H9 (cell line): ENCODE results near the gene CD7. TPM values are rescaled to one million over a fixed set of nuclear protein-coding genes. Genes with fewer than 3 reads are reported as not detected.
A peak's percentile ranks its signal among the peaks of the same experiment; 100 is the strongest.

Source experiments
- DNase-seq: peaks from one replicate; pipeline ENCODE4 v3.0.0-alpha.2; 2017
- H2AFZ ChIP-seq: one replicate; pipeline ENCODE4 v1.6.1; 2013; ENCODE audit warnings: mild to moderate bottlenecking, low read length, control low read depth, moderate library complexity
- H2AK5ac ChIP-seq: 2 replicates; pipeline ENCODE4 v1.6.1; 2013; ENCODE audit warnings: low read length, control low read depth, mixed read lengths; ENCODE audit not compliant: insufficient read length
- H2BK120ac ChIP-seq: one replicate; pipeline ENCODE4 v1.6.1; 2013; ENCODE audit warnings: low read depth, mild to moderate bottlenecking, low read length, control low read depth, inconsistent platforms; ENCODE audit not compliant: poor library complexity, severe bottlenecking
- H2BK12ac ChIP-seq: 2 replicates; pipeline ENCODE4 v1.6.1; 2013; ENCODE audit warnings: low read length, control low read depth, mixed read lengths, low read depth; ENCODE audit not compliant: insufficient read length
- H2BK15ac ChIP-seq: 2 replicates; pipeline ENCODE4 v1.6.1; 2013; ENCODE audit warnings: low read depth, low read length, control low read depth
- H2BK20ac ChIP-seq: one replicate; pipeline ENCODE4 v1.6.1; 2013; ENCODE audit warnings: low read depth, mild to moderate bottlenecking, low read length, control low read depth, inconsistent platforms; ENCODE audit not compliant: poor library complexity, severe bottlenecking
- H2BK5ac ChIP-seq: 2 replicates; pipeline ENCODE4 v1.6.1; 2013; ENCODE audit warnings: low read length, control low read depth, mixed read lengths; ENCODE audit not compliant: insufficient read length
- H3K14ac ChIP-seq: 2 replicates; pipeline ENCODE4 v1.6.1; 2013; ENCODE audit warnings: low read length, control low read depth; ENCODE audit not compliant: insufficient read depth
- H3K18ac ChIP-seq: 2 replicates; pipeline ENCODE4 v1.6.1; 2013; ENCODE audit warnings: low read depth, mild to moderate bottlenecking, mixed read lengths, low read length, control low read depth; ENCODE audit not compliant: insufficient read length
- H3K23ac ChIP-seq: 2 replicates; pipeline ENCODE4 v1.6.1; 2013; ENCODE audit warnings: low read length, control low read depth, mixed read lengths, low read depth; ENCODE audit not compliant: insufficient read length
- H3K23me2 ChIP-seq: 2 replicates; pipeline ENCODE4 v1.6.1; 2013; ENCODE audit warnings: low read depth, mild to moderate bottlenecking, mixed read lengths, low read length, control low read depth; ENCODE audit not compliant: insufficient read length, poor library complexity, severe bottlenecking
- H3K27ac ChIP-seq: 2 replicates; pipeline ENCODE4 v1.5.1; 2013; ENCODE audit warnings: low read length, control low read depth, mixed read lengths, low read depth; ENCODE audit not compliant: insufficient read length
- H3K27me3 ChIP-seq: 2 replicates; pipeline ENCODE4 v1.6.1; 2013; ENCODE audit warnings: low read length, control low read depth, inconsistent platforms; ENCODE audit not compliant: insufficient read depth
- H3K4ac ChIP-seq: 2 replicates; pipeline ENCODE4 v1.6.1; 2013; ENCODE audit warnings: low read depth, mild to moderate bottlenecking, control low read depth, inconsistent platforms, low read length, moderate library complexity
- H3K4me1 ChIP-seq: 2 replicates; pipeline ENCODE4 v1.6.1; 2013; ENCODE audit warnings: low read length, control low read depth, inconsistent platforms; ENCODE audit not compliant: insufficient read depth
- H3K4me2 ChIP-seq: 2 replicates; pipeline ENCODE4 v1.6.1; 2013; ENCODE audit warnings: low read length, control low read depth, mixed read lengths; ENCODE audit not compliant: insufficient read length, insufficient read depth
- H3K56ac ChIP-seq: 2 replicates; pipeline ENCODE4 v1.6.1; 2013; ENCODE audit warnings: low read depth, mild to moderate bottlenecking, mixed read lengths, low read length, control low read depth; ENCODE audit not compliant: insufficient read length
- H3K79me1 ChIP-seq: 2 replicates; pipeline ENCODE4 v1.6.1; 2013; ENCODE audit warnings: low read depth, mild to moderate bottlenecking, moderate library complexity, low read length, control low read depth, inconsistent platforms; ENCODE audit not compliant: insufficient read depth, poor library complexity, severe bottlenecking
- H3K79me2 ChIP-seq: 2 replicates; pipeline ENCODE4 v1.6.1; 2013; ENCODE audit warnings: low read length, control low read depth, inconsistent platforms; ENCODE audit not compliant: insufficient read depth
- H3K9ac ChIP-seq: 2 replicates; pipeline ENCODE4 v1.6.1; 2013; ENCODE audit warnings: low read length, control low read depth, mixed read lengths; ENCODE audit not compliant: insufficient read length; ENCODE audit errors: extremely low read depth
- H3K9me3 ChIP-seq: one replicate; pipeline ENCODE4 v1.6.1; 2013; ENCODE audit warnings: low read depth, low read length, inconsistent platforms; ENCODE audit not compliant: control insufficient read depth
- H3T11ph ChIP-seq: one replicate; pipeline ENCODE4 v1.6.1; 2013; ENCODE audit warnings: mild to moderate bottlenecking, low read length, control low read depth, inconsistent platforms
- H4K20me1 ChIP-seq: one replicate; pipeline ENCODE4 v1.6.1; 2013; ENCODE audit not compliant: control insufficient read depth, insufficient read length, insufficient read depth
- H4K5ac ChIP-seq: 2 replicates; pipeline ENCODE4 v1.6.1; 2013; ENCODE audit warnings: low read depth, mild to moderate bottlenecking, mixed read lengths, low read length, control low read depth; ENCODE audit not compliant: insufficient read length
- H4K8ac ChIP-seq: replicated peaks from 2 replicates; pipeline ENCODE4 v1.6.1; 2013; ENCODE audit warnings: low read length, control low read depth, mixed read lengths, low read depth; ENCODE audit not compliant: insufficient read length
- H4K91ac ChIP-seq: 2 replicates; pipeline ENCODE4 v1.6.1; 2013; ENCODE audit warnings: low read depth, mild to moderate bottlenecking, moderate library complexity, mixed read lengths, low read length, control low read depth; ENCODE audit not compliant: insufficient read length
- H3K27ac Mint-ChIP-seq, 3 experiments: 2 replicates in 2 of 3; 3 replicates in 1 of 3; pipeline ENCODE4 v1.8.0; 2020 to 2021; ENCODE audit warnings: mixed read lengths in 3 of 3, mild to moderate bottlenecking in 1 of 3, moderate library complexity in 1 of 3
- H3K27me3 Mint-ChIP-seq: 2 replicates; pipeline ENCODE4 v1.8.0; 2021; ENCODE audit warnings: low read depth, mild to moderate bottlenecking, moderate library complexity, mixed read lengths
- H3K36me3 Mint-ChIP-seq, 3 experiments: 2 replicates in 2 of 3; 3 replicates in 1 of 3; pipeline ENCODE4 v1.8.0; 2020 to 2021; ENCODE audit warnings: low read depth in 3 of 3, mixed read lengths in 3 of 3; ENCODE audit not compliant: insufficient read depth in 1 of 3
- H3K4me1 Mint-ChIP-seq, 2 experiments: 2 replicates each; pipeline ENCODE4 v1.8.0; 2020; ENCODE audit warnings: mixed read lengths in 2 of 2
- H3K4me3 Mint-ChIP-seq, 2 experiments: 2 replicates in 1 of 2; 3 replicates in 1 of 2; pipeline ENCODE4 v1.8.0; 2020 to 2021; ENCODE audit warnings: mild to moderate bottlenecking in 2 of 2, mixed read lengths in 2 of 2, moderate library complexity in 1 of 2
- H3K9me3 Mint-ChIP-seq, 2 experiments: 2 replicates in 1 of 2; 3 replicates in 1 of 2; pipeline ENCODE4 v1.8.0; 2020; ENCODE audit warnings: mild to moderate bottlenecking in 2 of 2, mixed read lengths in 2 of 2, moderate library complexity in 1 of 2
- CTCF ChIP-seq: fragments of 200-600 bp; sonication (generic); conservative IDR thresholded peaks from 3 replicates; pipeline ENCODE4 v1.8.0; 2021; ENCODE audit warnings: antibody characterized with exemption, mild to moderate bottlenecking
- WGBS: extraction: QIAGEN DNeasy Blood & Tissue Kit; methylation state at CpG from one replicate; pipeline ENCODE4 v1.1.7; 2013; ENCODE audit warnings: missing lambda C conversion rate, low lambda C conversion rate, mixed read lengths; ENCODE audit not compliant: insufficient read length; ENCODE audit errors: extremely low coverage; 5-methylcytosine and 5-hydroxymethylcytosine counted together
- total RNA-seq: library from RNA; stranded (reverse); gene quantifications from 2 replicates; pipeline ENCODE4 v1.2.1, GENCODE V29; 2021

The CD7 gene
- total RNA-seq, 1 experiment from 2014 or later: 0.35 TPM

GRCh38 chr17:82270651-82271050, 46.8 kb downstream of the CD7 start:
- H3K56ac ChIP-seq: no peak overlapping the region
- H3K23ac ChIP-seq: no peak overlapping the region
- no peaks in the 10 kb centered on the region for H4K20me1 ChIP-seq
- H3K27me3 ChIP-seq: no peaks in the 10 kb centered on the region
- H3K4me1 Mint-ChIP-seq: peaks cover 31 to 48% of the 10 kb centered on the region in 2 experiments
- no peak overlapping the region for H4K8ac ChIP-seq
- no peak overlapping the region for H2BK15ac ChIP-seq
- H3K79me1 ChIP-seq: peaks cover 4% of the 10 kb centered on the region
- no peak overlapping the region for H3K27ac ChIP-seq
- no CpG with 5 or more reads among the region's 12 CpGs for WGBS
- no peak for DNase-seq
- H3K23me2 ChIP-seq: no peaks in the 10 kb centered on the region
- peaks cover 14% of the 10 kb centered on the region for H3K27me3 Mint-ChIP-seq
- no peaks in the 10 kb centered on the region for H3K9me3 ChIP-seq
- no peak overlapping the region for H2BK20ac ChIP-seq
- H4K91ac ChIP-seq: no peak overlapping the region
- H4K5ac ChIP-seq: no peak overlapping the region
- no peak overlapping the region for H2BK12ac ChIP-seq
- H2BK120ac ChIP-seq: no peak overlapping the region
- no peak overlapping the region for H2AFZ ChIP-seq
- no peak overlapping the region for H3K18ac ChIP-seq
- peak overlapping the region; percentile 56 to 87; a peak in 4 of 5 replicates for H3K4me3 Mint-ChIP-seq
- no peak overlapping the region for H3K4ac ChIP-seq
- no peak for TF ChIP-seq CTCF
- no peak overlapping the region for H3K14ac ChIP-seq
- no peak overlapping the region for H3T11ph ChIP-seq
- no peaks in the 10 kb centered on the region for H3K4me1 ChIP-seq
- H3K9me3 Mint-ChIP-seq: no peaks in the 10 kb centered on the region
- H3K27ac Mint-ChIP-seq: peak overlapping the region; percentile 61 to 72 (median 69); a peak in 4 of 7 replicates
- peaks cover 60% of the 10 kb centered on the region for H3K79me2 ChIP-seq
- no peak overlapping the region for H2BK5ac ChIP-seq
- no peak overlapping the region for H3K4me2 ChIP-seq
- H3K9ac ChIP-seq: no peak overlapping the region
- peaks cover 47 to 65% (median 62%) of the 10 kb centered on the region in 3 experiments; a peak in 6 of 7 replicates for H3K36me3 Mint-ChIP-seq
- no peak overlapping the region for H2AK5ac ChIP-seq
